ENCODE results near the gene MNDA. TPM values are rescaled to one million over a fixed set of nuclear protein-coding genes. Genes with fewer than 3 reads are reported as not detected.
A peak's percentile ranks its signal among the peaks of the same experiment; 100 is the strongest.

The MNDA gene
- total RNA-seq, 1 donor from 2014 or later, result 17.3 TPM

GRCh38 chr1:158818560-158818959 lies 12.6 kb upstream of the MNDA start:
- peaks cover 6% of the 10 kb centered on the region for H3K27me3 Mint-ChIP-seq
- POLR2A ChIA-PET, result no interaction called here
- ATAC-seq (ENCODE audit: low read depth), result no peak
- no peaks in the 10 kb centered on the region for H3K4me1 Mint-ChIP-seq
- DNase-seq, result no peak
- no peak overlapping the region for H3K27ac Mint-ChIP-seq
- H3K4me3 Mint-ChIP-seq, result no peak overlapping the region
- intact Hi-C loops (cut with micrococcal nuclease), result no loop called here
- no peaks in the 10 kb centered on the region for H3K9me3 Mint-ChIP-seq
- H3K36me3 Mint-ChIP-seq (ENCODE audit: low read depth), result no peaks in the 10 kb centered on the region
- CTCF ChIA-PET, result no interaction called here
- TF ChIP-seq, protein P1, sequence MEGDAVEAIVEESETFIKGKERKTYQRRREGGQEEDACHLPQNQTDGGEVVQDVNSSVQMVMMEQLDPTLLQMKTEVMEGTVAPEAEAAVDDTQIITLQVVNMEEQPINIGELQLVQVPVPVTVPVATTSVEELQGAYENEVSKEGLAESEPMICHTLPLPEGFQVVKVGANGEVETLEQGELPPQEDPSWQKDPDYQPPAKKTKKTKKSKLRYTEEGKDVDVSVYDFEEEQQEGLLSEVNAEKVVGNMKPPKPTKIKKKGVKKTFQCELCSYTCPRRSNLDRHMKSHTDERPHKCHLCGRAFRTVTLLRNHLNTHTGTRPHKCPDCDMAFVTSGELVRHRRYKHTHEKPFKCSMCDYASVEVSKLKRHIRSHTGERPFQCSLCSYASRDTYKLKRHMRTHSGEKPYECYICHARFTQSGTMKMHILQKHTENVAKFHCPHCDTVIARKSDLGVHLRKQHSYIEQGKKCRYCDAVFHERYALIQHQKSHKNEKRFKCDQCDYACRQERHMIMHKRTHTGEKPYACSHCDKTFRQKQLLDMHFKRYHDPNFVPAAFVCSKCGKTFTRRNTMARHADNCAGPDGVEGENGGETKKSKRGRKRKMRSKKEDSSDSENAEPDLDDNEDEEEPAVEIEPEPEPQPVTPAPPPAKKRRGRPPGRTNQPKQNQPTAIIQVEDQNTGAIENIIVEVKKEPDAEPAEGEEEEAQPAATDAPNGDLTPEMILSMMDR (IDR thresholded peaks at IDR 0.05), result no peak

GRCh38 chr1:158818975-158819431 lies 12.1 kb upstream of the MNDA start:
- DNase-seq (no peak), ATAC-seq (ENCODE audit: low read depth) (no peak)
- H3K27me3 Mint-ChIP-seq, result peaks cover 11% of the 10 kb centered on the region
- no peak overlapping the region for H3K27ac Mint-ChIP-seq
- no peaks in the 10 kb centered on the region for H3K4me1 Mint-ChIP-seq
- H3K4me3 Mint-ChIP-seq, result no peak overlapping the region
- intact Hi-C loops (cut with micrococcal nuclease), result no loop called here
- H3K36me3 Mint-ChIP-seq (ENCODE audit: low read depth), result no peaks in the 10 kb centered on the region
- POLR2A ChIA-PET, result no interaction called here
- CTCF ChIA-PET, result no interaction called here
- TF ChIP-seq, protein P1 (IDR thresholded peaks at IDR 0.05), result no peak
- H3K9me3 Mint-ChIP-seq, result no peaks in the 10 kb centered on the region

GRCh38 chr1:158819461-158820443 lies 11.4 kb upstream of the MNDA start:
- no peaks in the 10 kb centered on the region for H3K4me1 Mint-ChIP-seq
- ChIA-PET CTCF (no interaction called here), POLR2A (no interaction called here)
- H3K9me3 Mint-ChIP-seq, result no peaks in the 10 kb centered on the region
- TF ChIP-seq, protein P1 (IDR thresholded peaks at IDR 0.05), result no peak
- no peak overlapping the region for H3K27ac Mint-ChIP-seq
- no peaks in the 10 kb centered on the region for H3K36me3 Mint-ChIP-seq (ENCODE audit: low read depth)
- intact Hi-C loops (cut with micrococcal nuclease), result no loop called here
- DNase-seq, result no peak
- no peak for ATAC-seq (ENCODE audit: low read depth)
- no peak overlapping the region for H3K4me3 Mint-ChIP-seq
- H3K27me3 Mint-ChIP-seq, result peaks cover 13% of the 10 kb centered on the region

DNA sequence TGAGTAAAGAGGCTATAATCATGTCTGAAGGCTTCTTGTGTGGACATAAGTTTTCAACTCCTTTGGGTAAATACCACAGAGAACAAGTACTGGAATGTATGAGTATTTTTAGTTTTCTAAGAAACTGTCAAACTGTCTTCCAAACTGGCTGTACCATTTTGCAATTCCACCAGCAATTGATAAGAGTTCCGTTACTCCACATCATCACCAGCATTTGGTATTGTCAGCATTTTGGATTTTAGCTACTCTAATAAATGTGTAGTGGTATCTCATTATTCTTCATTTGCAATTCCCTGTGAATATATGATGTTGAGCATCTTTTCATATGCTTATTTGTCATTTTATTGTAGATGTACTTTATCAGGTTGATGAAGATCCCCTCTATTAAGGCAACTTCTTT lies 9.4 kb upstream of the MNDA start:
- intact Hi-C loops (cut with micrococcal nuclease), result no loop called here
- TF ChIP-seq, protein P1 (IDR thresholded peaks at IDR 0.05), result no peak
- ChIA-PET CTCF (no interaction called here), POLR2A (no interaction called here)
- ATAC-seq (ENCODE audit: low read depth) (no peak), DNase-seq (no peak)
- Mint-ChIP-seq H3K27ac (no peak overlapping the region), H3K4me3 (no peak overlapping the region), H3K27me3 (peaks cover 16% of the 10 kb centered on the region), H3K9me3 (peaks cover 2% of the 10 kb centered on the region), H3K36me3 (ENCODE audit: low read depth) (no peaks in the 10 kb centered on the region), H3K4me1 (no peaks in the 10 kb centered on the region)

DNA sequence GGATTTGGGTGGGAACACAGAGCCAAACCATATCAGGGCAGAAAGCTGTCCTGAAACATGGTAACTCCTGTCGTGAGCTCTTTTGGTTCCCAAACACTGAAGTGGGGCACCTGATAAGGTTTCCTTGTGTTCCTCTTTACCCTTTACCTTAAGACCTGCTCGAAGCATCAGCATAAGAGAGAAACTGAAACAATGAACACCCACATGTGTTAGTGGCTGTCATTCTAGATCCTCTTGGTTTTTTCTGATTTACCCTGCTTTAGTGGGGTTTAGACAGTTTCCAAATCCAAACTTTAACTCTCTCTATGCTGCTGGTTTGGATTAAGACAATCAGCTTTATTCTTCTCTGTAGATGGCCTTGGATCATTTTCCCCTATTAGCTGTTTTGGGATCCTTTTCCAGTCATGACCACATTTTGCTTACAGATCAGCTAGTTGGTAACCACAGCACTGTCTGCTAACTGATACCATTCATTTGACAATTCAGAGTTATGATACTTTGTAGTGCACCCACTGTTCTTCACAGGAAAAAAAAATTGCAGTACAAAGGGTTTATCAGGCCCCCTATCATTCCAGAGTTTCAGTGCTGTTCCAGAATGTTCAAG lies 975 bp upstream of the MNDA start:
- TF ChIP-seq, protein P1 (IDR thresholded peaks at IDR 0.05), result no peak
- DNase-seq, result no peak
- peaks cover 30% of the 10 kb centered on the region for H3K4me1 Mint-ChIP-seq
- H3K27me3 Mint-ChIP-seq, result peaks cover 3% of the 10 kb centered on the region
- peak overlapping the region; percentile 24 for H3K4me3 Mint-ChIP-seq
- H3K27ac Mint-ChIP-seq, result peak overlapping the region; percentile 93
- intact Hi-C loops (cut with micrococcal nuclease), result loop anchor here (2.0 kb wide), 2 partner anchors 185 to 247 kb away; partner anchors contain the start of gene AIM2
- ChIA-PET CTCF (no interaction called here), POLR2A (interaction anchor here (1.4 kb wide), 1 partner anchor 246 kb away, joined by 3 read pairs; the partner anchor contains the start of gene AIM2)
- H3K36me3 Mint-ChIP-seq (ENCODE audit: low read depth), result peaks cover 8% of the 10 kb centered on the region
- peaks cover 20% of the 10 kb centered on the region for H3K9me3 Mint-ChIP-seq
- ATAC-seq (ENCODE audit: low read depth), result no peak

Measured in activated B cell treated with CpG ODN at 0.5 μM for 24 hours (primary cell).